ENCODE measurements around the gene ITGA7.

DNA sequence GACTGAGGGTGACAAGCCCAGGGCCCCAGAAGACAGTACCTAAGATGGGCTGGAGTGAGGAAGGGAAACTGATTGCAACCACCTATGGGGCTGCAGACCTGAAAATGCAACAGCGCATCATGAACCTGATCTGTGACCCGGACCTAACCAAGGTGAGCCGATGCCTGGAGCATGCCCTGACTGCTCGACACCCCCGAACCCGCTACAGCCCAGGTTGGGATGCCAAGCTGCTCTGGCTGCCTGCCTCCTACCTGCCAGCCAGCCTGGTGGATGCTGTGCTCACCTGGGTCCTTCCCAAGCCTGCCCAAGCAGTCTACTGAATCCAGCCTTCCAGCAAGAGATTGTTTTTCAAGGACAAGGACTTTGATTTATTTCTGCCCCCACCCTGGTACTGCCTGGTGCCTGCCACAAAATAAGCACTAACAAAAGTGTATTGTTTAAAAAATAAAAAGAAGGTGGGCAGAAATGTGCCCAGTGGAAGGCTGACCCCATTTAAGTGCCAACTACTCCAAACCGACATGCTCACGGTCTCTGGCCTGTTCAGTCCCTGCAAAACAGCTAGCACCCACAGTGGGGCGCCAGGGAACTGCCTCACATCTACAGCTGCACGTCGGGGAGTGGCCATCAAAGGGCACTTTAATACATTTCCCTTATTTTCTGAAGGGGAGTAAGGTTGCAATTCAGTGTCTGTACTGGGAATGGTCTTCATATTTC lies 16.7 kb upstream of the ITGA7 start:
- TF ChIP-seq POLR2A (IDR thresholded peaks at IDR 0.05), result no peak
- TF ChIP-seq, protein P1, sequence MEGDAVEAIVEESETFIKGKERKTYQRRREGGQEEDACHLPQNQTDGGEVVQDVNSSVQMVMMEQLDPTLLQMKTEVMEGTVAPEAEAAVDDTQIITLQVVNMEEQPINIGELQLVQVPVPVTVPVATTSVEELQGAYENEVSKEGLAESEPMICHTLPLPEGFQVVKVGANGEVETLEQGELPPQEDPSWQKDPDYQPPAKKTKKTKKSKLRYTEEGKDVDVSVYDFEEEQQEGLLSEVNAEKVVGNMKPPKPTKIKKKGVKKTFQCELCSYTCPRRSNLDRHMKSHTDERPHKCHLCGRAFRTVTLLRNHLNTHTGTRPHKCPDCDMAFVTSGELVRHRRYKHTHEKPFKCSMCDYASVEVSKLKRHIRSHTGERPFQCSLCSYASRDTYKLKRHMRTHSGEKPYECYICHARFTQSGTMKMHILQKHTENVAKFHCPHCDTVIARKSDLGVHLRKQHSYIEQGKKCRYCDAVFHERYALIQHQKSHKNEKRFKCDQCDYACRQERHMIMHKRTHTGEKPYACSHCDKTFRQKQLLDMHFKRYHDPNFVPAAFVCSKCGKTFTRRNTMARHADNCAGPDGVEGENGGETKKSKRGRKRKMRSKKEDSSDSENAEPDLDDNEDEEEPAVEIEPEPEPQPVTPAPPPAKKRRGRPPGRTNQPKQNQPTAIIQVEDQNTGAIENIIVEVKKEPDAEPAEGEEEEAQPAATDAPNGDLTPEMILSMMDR (IDR thresholded peaks at IDR 0.05), result peak; percentile 41 to 72 (median 54)
